Measurements from ENCODE around the gene ABCC3.

The ABCC3 gene

DNA sequence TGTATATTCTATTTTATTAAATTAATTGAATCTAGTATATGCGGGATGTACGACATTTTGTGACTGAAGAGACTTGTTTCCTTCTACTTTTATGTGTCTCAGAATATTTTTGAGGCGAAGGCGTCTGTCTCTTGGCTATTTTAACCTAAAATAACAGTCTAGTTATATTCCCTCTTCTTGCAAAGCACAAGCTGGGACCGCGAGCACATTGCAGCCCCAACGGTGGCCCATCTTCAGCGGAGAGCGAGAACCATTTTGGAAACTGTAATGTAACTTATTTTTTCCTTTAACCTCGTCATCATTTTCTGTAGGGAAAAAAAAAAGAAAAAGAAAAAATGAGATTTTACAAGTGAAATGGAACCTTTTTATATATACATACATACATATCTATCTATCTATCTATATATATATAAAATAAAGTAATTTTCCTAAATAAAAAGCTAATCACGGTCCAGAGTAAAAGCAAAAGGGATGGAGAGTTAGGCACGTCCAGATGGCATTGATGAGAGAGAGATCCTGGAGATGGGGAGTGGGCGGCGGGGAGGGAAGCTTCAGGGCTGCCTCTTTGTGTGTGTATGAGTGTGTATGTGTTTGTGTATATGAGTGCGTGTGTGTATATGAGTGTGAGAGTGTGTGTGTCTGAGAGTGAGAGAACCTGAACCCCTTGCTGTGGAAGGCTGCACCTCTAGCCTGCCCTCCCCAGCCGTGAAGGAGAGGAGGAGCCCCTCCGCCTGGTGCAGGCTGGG lies 7.5 kb upstream of the ABCC3 start:
- DNase-seq (ENCODE audit: low spot score), result no peak

DNA sequence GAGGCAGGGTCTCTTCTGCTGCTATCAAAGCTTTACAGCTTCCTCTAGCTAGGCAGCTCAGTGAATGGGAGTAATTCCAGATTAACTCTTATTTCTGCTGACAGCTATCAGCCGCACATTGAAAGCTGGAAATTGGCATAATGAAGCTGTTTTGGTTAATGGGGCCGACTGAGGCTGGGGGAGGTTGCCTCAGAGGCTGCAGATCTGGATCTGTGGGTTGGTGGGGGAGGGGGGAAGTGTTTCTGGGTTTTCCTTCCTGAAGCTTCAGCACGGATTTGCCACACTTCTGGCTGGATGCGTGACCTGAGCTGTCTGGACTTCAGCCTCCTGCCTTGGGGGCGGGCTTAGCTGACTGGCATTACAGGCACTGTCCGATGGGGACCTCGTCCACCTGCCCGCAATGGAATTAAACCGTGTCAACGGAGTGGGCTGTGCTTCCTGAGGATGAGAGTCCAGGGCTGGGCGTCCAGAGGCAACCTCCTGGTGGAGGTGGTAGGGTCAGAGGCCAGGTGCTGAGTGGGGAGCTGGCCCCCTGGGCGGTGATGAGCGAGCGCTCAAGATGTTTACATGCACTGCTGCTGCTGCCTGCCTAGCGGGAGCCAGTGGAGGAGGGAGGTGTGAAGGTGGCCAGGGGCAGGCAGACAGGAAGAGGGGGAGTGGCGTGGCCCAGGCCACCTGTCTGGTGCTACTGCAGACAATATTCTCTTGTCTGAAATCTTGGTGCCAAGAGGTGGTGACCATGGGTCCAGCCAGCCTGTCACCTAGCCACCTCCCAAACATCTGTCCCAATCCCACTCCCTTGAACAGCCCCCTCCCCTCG lies 6.7 kb upstream of the ABCC3 start:
- no peak for DNase-seq (ENCODE audit: low spot score)

DNA sequence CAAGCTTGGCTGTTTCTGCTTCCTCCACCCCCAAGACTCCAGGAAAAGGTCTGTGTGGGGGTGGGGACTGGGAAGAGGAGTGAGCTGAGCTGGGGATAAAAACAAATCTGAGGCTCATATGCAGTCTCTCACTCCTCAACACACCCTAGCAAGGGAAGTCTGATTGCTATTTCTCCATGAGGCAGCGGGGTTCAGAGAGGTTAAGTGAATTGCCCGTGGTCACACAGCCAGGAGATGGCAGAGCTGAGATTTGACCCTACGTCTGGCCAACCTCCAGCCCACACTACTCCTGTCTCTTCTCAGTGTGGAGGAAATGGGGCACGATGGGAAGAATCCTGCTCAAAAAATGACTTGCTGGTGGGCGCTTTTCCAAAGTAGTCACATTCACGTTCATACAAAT lies 4.8 kb upstream of the ABCC3 start:
- DNase-seq (ENCODE audit: low spot score), result no peak

DNA sequence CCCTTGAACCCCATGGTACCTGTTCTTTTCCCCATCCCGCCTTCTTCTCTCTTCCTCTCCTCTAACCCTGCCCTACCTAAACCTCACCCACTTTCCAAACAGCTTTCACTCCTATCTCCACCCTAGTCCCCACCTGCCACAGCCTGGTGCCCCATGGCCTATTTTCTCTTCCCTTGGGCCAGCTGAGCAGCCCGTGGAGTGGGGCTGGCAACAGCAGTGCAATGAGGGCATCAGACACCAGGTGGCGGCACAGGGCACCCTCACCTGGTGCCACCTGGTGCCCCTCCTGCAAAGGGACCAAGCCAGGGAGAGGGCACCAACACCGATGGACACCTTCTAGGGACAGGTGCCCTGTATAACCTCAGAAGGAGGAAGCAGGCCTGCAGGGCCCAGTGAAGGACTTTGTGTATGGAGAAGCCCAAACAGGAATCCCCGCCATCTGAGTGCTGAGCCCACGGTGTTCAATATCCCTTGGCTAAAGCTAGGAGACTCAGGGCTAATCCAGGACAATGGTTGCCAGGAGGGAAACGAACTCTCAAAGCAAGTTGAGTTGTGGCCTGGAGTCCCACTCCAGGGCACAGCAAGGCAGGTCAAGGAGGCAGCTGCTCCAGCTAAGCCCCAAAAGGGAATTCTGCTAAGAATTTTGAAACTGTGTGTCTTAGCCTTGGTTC lies 4.0 kb upstream of the ABCC3 start:
- no peak for DNase-seq (ENCODE audit: low spot score)

DNA sequence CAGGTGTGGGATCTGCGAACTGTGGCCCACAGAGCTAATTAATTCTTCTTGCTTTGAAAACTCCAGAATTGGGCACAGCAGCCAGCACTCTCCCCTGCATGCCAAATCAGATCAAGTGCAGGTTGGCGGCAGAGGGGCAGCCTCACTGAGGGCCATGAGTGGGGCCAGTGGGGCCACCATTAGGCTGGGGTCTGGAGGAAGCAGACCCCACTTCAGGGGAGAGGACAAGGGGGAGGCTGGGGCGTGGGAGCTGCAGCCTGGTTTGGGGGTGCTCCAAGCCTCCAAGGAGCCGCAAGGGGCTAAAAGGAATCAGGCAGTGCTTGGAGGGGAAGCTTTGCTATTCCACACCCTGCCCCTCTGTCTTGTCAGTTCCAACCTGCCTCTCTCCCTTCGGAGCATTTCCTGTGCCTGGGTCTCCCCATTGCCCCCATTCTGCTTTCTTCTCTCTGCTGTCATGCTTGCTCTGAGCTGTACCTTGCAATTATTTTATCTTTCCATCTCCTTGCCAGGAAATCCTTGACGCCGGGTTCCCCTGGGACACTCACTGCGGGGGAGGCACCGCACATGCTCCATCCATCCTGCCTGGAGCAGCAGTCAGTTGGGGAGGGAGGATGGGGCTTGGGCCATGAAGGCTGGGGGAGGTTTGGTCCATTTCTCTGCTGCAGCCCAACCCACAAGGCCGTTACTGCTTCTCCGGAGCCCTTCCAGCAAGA lies 3.3 kb upstream of the ABCC3 start:
- no peak for DNase-seq (ENCODE audit: low spot score)

DNA sequence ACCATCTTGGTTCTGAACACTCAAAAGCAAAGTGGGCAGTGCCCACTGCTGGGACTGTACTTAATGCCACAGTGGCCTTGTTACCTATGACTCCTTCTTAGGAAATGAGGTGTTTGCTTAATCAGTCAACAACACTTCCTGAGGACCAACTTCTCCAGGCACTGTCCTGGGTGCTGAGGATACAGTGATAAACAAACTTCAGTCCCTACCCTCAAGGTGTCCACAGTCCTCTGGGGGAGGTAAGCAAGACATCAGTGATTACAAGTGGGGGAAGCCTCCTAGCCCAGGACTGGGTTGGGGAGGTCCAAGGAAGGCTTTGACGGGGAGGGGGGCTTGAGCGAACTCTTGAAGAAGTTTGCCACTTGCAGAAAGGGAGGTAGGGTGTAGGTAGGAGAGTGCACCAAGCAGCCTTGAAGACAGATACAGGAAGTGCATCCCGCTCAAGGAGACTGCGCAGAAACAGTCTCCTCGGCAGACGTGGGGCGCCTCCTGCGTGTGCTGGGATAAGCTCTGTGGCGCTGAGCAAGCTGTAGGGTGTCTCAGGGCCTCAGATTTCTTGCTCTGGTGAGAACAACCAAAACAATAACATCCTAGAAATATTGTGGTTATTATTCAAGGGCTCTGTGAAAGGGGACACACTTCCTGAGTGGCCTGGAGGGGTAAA lies 2.6 kb upstream of the ABCC3 start:
- DNase-seq (ENCODE audit: low spot score), result no peak

DNA sequence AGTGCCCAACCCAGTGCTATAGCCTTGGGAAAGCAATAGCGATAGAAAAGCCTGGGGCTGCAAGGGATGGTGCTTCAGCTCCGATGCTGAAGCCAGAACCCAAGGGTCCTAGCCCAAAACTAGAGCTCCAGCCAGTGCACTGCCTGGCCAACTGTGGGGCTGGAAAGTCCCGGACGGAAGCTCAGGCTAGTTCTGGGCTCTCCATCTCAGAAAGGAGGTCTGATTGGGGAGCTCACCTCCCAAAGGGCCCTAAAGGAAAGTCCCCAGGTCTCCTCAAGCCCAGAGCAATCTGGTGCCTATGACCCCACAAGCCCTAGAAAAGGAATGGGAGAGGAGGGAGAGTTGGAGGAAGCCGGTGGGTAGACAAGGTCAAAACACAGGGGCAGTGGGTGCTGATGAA lies 2.0 kb upstream of the ABCC3 start:
- DNase-seq (ENCODE audit: low spot score), result no peak

DNA sequence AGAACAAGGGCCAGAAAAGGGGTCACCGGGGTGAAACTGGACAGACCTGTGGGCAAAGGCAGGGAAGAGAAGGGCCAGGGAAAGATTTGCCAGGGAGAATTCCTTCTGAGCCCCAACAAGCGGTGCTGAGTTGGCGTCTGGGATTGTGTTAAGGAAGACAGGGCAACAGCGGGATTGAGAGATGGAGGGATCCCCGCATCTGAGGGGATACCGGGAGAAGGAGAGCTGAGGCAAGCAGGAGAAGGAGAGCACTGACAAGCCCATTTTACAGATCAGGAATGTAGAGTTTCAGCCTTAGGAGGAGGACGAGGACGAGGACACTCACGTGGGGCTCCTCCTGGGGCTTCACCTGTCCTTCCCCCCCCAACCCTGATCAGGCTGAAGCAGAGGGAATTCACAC lies 998 bp upstream of the ABCC3 start:
- DNase-seq (ENCODE audit: low spot score), result no peak

DNA sequence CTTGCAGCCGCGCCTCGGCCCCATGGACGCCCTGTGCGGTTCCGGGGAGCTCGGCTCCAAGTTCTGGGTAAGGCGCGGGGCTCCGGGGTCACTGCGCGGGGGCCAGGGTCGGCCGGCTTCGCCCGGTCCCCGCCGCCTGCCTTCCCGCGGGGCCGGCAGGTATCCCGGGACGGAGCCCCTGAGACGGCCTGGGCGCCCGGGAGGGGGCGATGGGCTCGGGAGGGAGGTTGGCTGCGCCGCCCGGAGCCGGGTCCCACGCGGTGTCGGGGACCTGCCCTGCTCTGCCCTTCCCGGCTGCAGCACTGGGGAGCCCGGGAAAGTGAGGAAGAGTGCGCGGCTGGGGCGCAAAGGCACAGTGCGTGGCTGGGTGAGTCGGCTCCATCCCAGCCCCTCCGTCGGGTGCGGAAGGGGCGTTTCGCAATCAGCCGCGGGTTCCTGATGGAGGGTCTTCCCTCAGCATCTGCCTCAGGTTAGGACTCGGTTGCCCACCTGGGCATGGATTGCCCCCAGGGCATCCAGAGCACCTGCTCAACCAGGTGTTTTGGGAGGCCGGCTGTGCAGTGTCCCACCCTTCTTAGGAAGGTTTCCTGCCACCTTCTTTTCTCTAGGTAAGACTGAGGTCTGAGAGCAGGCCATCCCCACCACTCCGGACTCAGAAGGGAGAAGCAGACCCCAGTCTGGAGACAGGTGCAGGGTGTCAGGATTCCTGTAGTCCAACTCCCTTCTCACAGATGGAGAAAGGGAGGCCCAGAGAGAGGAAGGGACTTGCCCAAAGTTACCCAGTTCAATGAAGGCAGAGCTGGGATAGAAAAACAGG lies 442 bp downstream of the ABCC3 start:
- DNase-seq (ENCODE audit: low spot score), result no peak

DNA sequence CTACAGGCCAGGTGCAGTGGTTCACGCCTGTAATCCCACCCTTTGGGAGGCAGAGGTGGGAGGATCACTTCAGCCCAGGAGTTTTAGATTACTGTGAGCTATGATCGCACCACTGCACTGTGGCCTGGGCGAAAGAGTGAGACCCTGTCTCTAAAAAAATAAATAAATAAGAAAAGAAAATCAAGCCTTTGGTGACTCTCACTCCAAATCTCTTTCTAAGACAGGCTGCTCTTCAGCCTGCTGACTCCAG lies 976 bp downstream of the ABCC3 start:
- no peak for DNase-seq (ENCODE audit: low spot score)

DNA sequence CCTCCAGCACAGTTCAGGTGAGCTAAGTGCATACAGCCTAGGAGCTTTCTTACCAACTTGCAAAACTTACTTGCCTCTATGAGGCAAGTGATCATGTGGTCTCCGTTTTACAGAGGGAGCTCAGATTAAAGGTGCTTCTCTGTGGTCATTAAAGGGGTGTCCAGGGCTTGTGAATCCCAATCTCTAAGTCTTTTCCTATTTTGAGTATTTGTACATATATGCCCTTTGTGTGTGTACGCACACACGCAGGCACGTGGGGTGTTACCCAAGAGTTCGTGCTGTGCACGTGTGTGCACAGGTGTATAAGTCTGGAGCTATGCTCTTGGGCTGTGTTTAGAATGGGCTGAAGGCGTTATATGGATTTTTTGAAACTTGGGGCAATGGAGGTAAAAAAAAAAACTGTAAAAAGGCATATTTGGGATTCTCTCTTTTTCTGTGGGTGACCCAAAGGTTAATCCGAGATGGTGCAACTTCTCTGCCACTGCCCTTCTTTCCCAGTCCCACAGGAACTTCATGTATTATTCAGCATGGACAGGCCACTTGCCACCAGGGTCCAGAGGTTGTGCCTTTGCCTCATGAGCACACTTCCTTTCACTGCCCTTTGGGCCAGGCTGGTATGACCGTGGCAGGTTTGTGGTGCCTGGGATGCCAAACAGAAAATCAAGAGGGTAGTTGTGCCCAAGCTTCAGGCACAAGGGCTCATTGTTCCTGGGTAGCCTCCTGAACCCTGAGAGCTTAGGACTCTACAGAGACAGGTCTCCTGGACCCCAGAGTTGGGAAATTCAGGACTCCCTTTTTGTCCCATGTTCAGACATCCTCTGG lies 1.5 kb downstream of the ABCC3 start:
- no peak for DNase-seq (ENCODE audit: low spot score)

DNA sequence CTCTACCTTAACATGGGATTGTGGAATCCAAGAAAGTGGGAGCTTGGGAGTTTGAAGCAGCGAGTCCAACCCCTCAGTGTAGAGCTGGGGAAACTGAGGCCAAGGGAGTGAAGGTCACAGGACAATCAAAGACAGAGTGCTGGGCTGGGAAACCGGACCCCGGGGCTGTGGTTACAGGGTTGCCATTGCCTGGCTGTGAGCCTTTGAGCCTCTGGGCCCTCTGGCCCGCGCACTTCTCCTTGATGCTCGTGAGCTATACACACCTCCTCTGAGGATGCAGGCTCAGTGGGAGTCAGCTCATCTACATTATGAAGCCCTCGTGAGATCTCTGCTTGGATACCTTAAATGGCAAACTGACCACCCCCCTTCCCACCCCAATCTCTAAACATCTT lies 2.1 kb downstream of the ABCC3 start:
- DNase-seq (ENCODE audit: low spot score), result no peak

DNA sequence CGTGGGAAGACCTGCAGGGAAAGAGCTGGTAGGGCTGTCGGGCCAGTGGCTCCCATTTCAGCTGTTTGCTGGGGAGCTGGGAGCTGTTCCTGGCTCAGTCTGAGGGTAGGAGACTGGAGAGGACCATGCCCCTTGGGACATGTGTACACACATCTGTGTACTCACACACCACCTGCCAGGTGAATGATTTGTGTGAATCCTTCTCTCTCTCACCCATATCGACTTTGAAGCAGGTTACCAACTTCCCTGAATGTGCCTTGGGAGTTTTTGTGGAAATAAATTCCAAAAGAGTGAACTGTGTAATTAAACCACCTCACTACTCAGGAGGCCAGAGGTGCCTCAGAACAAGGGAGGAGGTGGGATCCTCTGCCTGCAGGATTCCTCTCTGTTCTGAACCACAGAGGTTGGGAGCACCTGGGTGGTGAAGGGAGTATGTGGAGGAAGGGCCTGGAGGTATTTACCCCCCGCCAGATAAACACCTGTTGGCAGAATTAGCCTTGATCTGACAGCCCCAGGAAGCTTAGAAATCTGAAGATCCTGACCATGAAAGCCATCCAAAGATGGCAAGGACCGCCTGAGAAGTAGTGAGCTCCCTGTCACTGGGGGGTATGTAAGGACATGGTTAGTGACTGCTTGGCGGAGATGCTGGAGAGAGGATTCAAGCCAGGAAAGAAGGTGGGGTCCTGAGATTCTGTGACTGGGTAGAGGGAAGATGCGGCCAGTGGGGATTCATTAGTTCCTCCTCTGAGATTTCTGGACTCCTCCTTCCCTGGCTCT lies 3.3 kb downstream of the ABCC3 start:
- DNase-seq (ENCODE audit: low spot score), result no peak

DNA sequence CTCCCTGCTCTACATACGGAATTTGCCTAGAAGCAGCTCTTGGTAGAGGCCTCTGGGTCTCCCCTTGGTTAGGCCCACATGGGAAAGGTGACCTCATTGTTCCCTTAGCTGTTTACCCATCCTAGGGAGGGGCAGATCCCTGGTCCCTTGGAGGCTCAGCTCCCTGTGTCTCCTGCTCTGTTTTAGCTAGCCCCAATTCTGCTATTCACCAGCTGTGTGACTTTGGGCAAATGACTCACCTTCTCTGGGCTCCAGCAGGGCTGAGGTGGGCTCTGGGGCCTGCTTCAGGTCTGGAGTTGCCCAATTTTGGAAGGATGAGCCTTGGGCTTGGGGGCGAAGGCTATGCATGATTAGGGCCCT lies 3.9 kb downstream of the ABCC3 start:
- DNase-seq (ENCODE audit: low spot score), result no peak

DNA sequence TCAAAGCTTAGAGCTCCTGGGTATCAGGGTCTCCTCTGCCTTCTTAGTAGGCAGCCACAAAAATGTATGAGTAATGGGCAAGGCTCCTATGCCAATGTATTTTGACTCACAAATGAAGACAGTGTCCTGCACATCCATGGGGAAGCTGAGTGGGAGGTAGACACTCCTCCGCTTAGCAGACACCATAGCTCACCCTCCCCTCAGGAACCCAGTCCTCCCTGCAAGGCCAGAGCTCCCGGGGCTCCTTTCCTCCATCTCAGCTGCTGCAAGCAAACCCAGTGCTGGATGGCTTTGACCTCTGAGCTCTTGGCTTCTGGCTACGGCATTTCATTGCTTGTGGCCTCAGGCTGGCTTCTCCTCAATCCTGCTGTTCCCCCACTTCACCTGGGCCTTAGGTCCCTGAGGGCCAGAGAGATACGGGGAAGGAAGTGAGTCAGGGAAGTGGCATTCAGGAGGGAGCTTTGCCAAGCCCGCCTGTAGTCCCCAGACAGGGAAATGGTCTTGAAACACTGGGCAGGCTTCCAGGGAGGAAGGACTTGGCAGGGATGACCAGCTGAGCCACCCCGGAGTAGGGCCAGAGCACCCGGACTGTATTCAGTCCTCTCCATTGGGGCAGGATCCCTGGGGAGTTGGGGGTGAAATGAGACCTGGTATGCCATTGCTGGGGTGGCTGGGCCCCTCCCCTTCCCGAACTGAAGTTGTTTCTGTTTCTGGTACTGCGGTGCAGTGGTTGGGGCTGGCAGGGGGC lies 4.5 kb downstream of the ABCC3 start:
- no peak for DNase-seq (ENCODE audit: low spot score)

DNA sequence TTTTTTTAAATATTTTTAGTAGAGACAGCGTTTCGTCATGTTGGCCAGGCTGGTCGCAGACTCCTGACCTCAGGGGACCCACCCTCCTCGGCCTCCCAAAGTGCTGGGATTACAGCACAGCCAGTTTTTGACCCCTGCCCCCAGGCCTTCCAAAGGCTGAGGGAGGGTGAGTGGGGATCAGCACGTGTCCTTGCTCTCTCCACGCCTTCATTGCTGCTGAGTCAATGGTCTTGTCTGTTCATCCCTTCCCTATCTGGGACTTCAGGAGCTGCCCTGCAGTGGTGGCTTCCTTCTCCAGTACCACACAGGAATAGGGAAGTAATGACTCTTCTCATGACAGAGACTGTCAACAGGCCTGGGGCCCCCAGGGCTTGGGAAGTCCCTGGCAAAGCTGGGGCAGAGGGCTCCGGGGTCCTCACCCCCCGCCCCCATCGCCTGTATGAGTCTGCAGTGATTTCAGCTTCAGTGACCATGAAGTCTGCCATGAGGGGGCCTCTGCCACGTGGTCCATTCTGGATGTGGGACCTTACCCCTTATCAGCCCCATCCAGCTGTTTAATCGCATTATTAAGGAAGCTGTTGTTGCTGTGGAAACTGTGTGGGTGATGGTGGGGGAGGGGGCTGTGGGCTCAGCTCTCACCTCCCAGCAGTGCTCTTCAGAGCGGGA lies 6.1 kb downstream of the ABCC3 start:
- no peak for DNase-seq (ENCODE audit: low spot score)

DNA sequence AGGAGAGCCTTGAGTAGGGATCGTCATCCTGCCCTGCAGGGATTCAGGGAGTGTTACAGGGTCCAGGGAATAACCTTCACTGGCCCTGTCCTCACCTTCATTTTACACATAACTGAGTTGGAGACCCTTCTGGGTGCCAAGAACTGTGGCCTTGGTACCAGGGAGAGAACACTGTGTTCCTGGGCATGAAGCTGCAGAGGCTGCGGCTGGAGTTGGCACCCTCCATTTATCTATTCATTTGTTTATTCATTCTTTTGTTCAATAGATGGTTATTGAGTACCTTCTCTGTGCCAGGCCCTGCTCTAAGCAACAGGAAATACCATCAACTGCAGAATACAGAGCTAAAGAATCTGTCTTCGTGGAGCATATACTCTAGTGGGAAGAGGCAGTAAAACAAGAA lies 6.7 kb downstream of the ABCC3 start:
- no peak for DNase-seq (ENCODE audit: low spot score)

DNA sequence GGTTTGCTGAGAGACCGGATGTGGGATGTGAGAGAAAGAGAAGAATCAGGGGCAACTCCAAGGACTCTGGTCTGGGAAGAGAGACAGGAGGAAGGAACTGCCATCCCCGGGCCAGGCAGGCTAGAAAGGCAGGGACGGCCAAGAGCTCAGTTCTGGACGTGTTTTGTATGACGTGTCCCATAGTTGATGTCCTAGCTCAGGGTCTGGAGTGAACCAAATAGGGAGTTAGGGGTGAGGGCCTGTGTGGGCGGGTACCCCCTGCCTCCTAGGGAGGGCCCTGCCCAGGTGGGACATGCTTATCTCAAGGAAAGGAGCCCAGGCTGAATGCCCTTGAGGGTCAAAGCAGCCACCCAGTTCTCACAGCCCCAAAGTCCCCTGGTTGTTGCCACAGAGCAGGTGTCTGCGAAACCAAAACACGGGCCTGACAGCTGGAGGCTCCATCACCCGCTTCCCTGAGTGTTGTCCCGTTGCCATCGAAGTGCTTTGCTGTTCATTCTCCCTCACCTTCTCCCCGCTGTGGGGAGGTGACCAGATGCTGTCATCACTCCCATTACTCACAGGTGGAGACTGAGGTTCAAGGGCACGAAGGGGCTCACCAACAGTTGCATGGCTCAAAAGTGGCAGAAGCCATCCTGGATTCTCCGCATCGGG lies 7.5 kb downstream of the ABCC3 start:
- DNase-seq (ENCODE audit: low spot score), result no peak

Measured in left forelimb (tissue), 1 donor.